Erythroblast (primary cell): ENCODE measurements around the gene NPSR1.

Experiments
- GATA1 ChIP-seq: IDR thresholded peaks from 2 replicates; pipeline ENCODE4 v1.6.1; 2011; ENCODE audit warnings: low read depth, mild to moderate bottlenecking, control low read depth, low read length, moderate library complexity
- POLR2A ChIP-seq: IDR thresholded peaks from 2 replicates; pipeline ENCODE4 v1.6.1; 2011; ENCODE audit warnings: mild to moderate bottlenecking, low read length

DNA sequence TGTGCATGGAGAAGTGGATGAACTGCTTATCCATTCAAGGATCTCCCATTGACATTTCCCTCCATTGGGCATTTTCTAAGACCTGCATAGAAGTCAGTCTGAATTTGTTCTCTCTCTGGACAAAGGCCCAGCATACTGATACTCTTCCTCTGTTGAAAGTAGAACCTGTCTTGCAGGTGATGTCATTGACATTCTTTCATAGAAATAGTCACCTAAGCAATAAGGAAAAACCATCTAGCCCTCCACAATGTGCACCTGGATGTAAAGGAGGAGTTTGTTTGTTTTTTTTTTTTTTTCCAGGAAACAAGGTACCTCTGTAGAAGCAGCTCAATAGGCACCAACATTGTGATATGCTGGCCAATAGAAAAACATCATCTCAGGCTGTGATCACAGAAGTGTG is 228.8 kb downstream of the NPSR1 start:
- TF ChIP-seq GATA1 (no peak), POLR2A (no peak)
